Hepatocyte (in vitro differentiated cells): ENCODE results near the gene DCTPP1. TPM values are rescaled to one million over a fixed set of nuclear protein-coding genes. Genes with fewer than 3 reads are reported as not detected.

Experiments
- DNase-seq: peaks from one replicate; pipeline ENCODE4 v3.0.0-alpha.2; 2016; ENCODE audit warnings: low spot score
- H2AFZ ChIP-seq: fragments of 200-600 bp; sonication (generic); 2 replicates; pipeline ENCODE4 v1.6.0; 2016; ENCODE audit warnings: antibody characterized with exemption, mild to moderate bottlenecking
- H3K27ac ChIP-seq: fragments of 200-600 bp; sonication (generic); 2 replicates; pipeline ENCODE4 v1.5.1; 2016; ENCODE audit warnings: mild to moderate bottlenecking
- H3K27me3 ChIP-seq: fragments of 200-600 bp; sonication (generic); 2 replicates; pipeline ENCODE4 v1.6.1; 2016
- H3K36me3 ChIP-seq: fragments of 200-600 bp; sonication (generic); replicated peaks from 2 replicates; pipeline ENCODE4 v1.5.1; 2016; ENCODE audit warnings: low read depth; ENCODE audit not compliant: insufficient read depth
- H3K4me1 ChIP-seq: fragments of 200-600 bp; sonication (generic); 2 replicates; pipeline ENCODE4 v1.5.1; 2016; ENCODE audit warnings: mild to moderate bottlenecking, moderate library complexity; ENCODE audit not compliant: insufficient read depth
- H3K4me2 ChIP-seq: fragments of 200-600 bp; sonication (generic); 2 replicates; pipeline ENCODE4 v1.6.0; 2016
- H3K4me3 ChIP-seq: fragments of 200-600 bp; sonication (generic); 2 replicates; pipeline ENCODE4 v1.5.1; 2016; ENCODE audit warnings: mild to moderate bottlenecking
- H3K79me2 ChIP-seq: fragments of 200-600 bp; sonication (generic); 2 replicates; pipeline ENCODE4 v1.6.0; 2017; ENCODE audit warnings: mild to moderate bottlenecking
- H3K9me2 ChIP-seq: fragments of 200-600 bp; sonication (generic); replicated peaks from 2 replicates; pipeline ENCODE4 v1.6.0; 2017; ENCODE audit warnings: mild to moderate bottlenecking; ENCODE audit not compliant: insufficient read depth
- H3K9me3 ChIP-seq: fragments of 200-600 bp; sonication (generic); 2 replicates; pipeline ENCODE4 v1.5.1; 2016; ENCODE audit warnings: low read depth, mild to moderate bottlenecking
- H4K20me1 ChIP-seq: fragments of 200-600 bp; sonication (generic); 2 replicates; pipeline ENCODE4 v1.6.0; 2016; ENCODE audit warnings: mild to moderate bottlenecking; ENCODE audit not compliant: insufficient read depth, poor library complexity, severe bottlenecking
- EZH2 ChIP-seq: fragments of 200-600 bp; sonication (generic); IDR thresholded peaks from 2 replicates; pipeline ENCODE4 v1.6.1; 2016; ENCODE audit warnings: antibody characterized with exemption, mild to moderate bottlenecking, borderline replicate concordance
- EZH2phosphoT487 ChIP-seq: fragments of 200-600 bp; sonication (generic); IDR thresholded peaks from one replicate; pipeline ENCODE4 v1.6.1; 2018; ENCODE audit warnings: antibody characterized with exemption, mild to moderate bottlenecking, low read depth, moderate library complexity; ENCODE audit not compliant: unreplicated experiment, severe bottlenecking
- WGBS: methylation state at CpG from one replicate; pipeline ENCODE4 v1.1.6; 2016; ENCODE audit warnings: low lambda C conversion rate; ENCODE audit errors: missing lambda C conversion rate; 5-methylcytosine and 5-hydroxymethylcytosine counted together
- polyA plus RNA-seq: library from polyadenylated mRNA; unstranded; fragments of >200 nt; fragmentation: Nextera tagmentation; extraction: Ambion mirVana; gene quantifications from 2 replicates; pipeline ENCODE4 v1.2.1, GENCODE V29; 2016
- total RNA-seq: library from RNA; depleted of rRNA; stranded (reverse); fragments of >200 nt; gene quantifications from 2 replicates; pipeline ENCODE4 v1.2.3, GENCODE V29; 2014
- TF ChIP-seq, protein P1 (sequence below): fragments of 200-600 bp; sonication (generic); IDR thresholded peaks from 2 replicates; pipeline ENCODE4 v1.5.1; 2016; ENCODE audit warnings: antibody characterized with exemption, mild to moderate bottlenecking; ENCODE audit not compliant: poor library complexity

DCTPP1 gene
- total and polyA plus RNA-seq, 2 experiments from 2014 or later: 25.9 to 36.3 TPM

GRCh38 chr16:30416624-30417528, 13.0 kb downstream of the DCTPP1 start:
- Histone ChIP-seq H3K4me2 (peak overlapping the region; percentile 68), H3K27ac (no peak overlapping the region), H3K79me2 (peaks cover 7% of the 10 kb centered on the region), H2AFZ (no peak overlapping the region), H3K9me3 (no peaks in the 10 kb centered on the region), H3K36me3 (no peaks in the 10 kb centered on the region), H3K9me2 (no peaks in the 10 kb centered on the region), H4K20me1 (no peaks in the 10 kb centered on the region), H3K4me1 (peaks cover 8% of the 10 kb centered on the region), H3K27me3 (no peaks in the 10 kb centered on the region), H3K4me3 (no peak overlapping the region)
- DNase-seq: no peak
- TF ChIP-seq, protein P1, sequence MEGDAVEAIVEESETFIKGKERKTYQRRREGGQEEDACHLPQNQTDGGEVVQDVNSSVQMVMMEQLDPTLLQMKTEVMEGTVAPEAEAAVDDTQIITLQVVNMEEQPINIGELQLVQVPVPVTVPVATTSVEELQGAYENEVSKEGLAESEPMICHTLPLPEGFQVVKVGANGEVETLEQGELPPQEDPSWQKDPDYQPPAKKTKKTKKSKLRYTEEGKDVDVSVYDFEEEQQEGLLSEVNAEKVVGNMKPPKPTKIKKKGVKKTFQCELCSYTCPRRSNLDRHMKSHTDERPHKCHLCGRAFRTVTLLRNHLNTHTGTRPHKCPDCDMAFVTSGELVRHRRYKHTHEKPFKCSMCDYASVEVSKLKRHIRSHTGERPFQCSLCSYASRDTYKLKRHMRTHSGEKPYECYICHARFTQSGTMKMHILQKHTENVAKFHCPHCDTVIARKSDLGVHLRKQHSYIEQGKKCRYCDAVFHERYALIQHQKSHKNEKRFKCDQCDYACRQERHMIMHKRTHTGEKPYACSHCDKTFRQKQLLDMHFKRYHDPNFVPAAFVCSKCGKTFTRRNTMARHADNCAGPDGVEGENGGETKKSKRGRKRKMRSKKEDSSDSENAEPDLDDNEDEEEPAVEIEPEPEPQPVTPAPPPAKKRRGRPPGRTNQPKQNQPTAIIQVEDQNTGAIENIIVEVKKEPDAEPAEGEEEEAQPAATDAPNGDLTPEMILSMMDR: no peak
- no peak for TF ChIP-seq EZH2phosphoT487
- no peak for TF ChIP-seq EZH2
- 74% methylated on average over 16 of the region's 18 CpGs for WGBS

GRCh38 chr16:30416047-30416603, 13.7 kb downstream of the DCTPP1 start:
- Histone ChIP-seq H3K27ac (no peak overlapping the region), H3K27me3 (no peaks in the 10 kb centered on the region), H4K20me1 (no peaks in the 10 kb centered on the region), H2AFZ (no peak overlapping the region), H3K9me2 (no peaks in the 10 kb centered on the region), H3K79me2 (peaks cover 9% of the 10 kb centered on the region), H3K4me1 (peaks cover 8% of the 10 kb centered on the region), H3K9me3 (no peaks in the 10 kb centered on the region), H3K36me3 (no peaks in the 10 kb centered on the region), H3K4me2 (no peak overlapping the region), H3K4me3 (no peak overlapping the region)
- no peak for DNase-seq
- WGBS: 89% methylated on average over 4 of the region's 4 CpGs
- TF ChIP-seq EZH2 (no peak), EZH2phosphoT487 (no peak)
- TF ChIP-seq, protein P1: no peak

GRCh38 chr16:30414159-30414558, 15.7 kb downstream of the DCTPP1 start:
- no peak overlapping the region for H2AFZ ChIP-seq
- H3K4me2 ChIP-seq: no peak overlapping the region
- no peaks in the 10 kb centered on the region for H3K9me2 ChIP-seq
- no peaks in the 10 kb centered on the region for H3K27me3 ChIP-seq
- WGBS: 96% methylated on average over 5 of the region's 5 CpGs
- peaks cover 3% of the 10 kb centered on the region for H4K20me1 ChIP-seq
- H3K27ac ChIP-seq: no peak overlapping the region
- H3K9me3 ChIP-seq: no peaks in the 10 kb centered on the region
- H3K79me2 ChIP-seq: peaks cover 17% of the 10 kb centered on the region
- TF ChIP-seq EZH2 (no peak), EZH2phosphoT487 (no peak)
- TF ChIP-seq, protein P1: no peak
- no peaks in the 10 kb centered on the region for H3K36me3 ChIP-seq
- H3K4me1 ChIP-seq: peaks cover 14% of the 10 kb centered on the region
- H3K4me3 ChIP-seq: no peak overlapping the region
- DNase-seq: no peak
